ENCODE measurements around the gene MTCH1. TPM values are rescaled to one million over a fixed set of nuclear protein-coding genes. Genes with fewer than 3 reads are reported as not detected.
A peak's percentile ranks its signal among the peaks of the same experiment; 100 is the strongest.

The MTCH1 gene
- total and polyA plus RNA-seq, 9 of the 15 experiments (the other 6 are each of a cell fraction or from before 2014, with no cell fraction given) = 7.9 to 161 (median 118) TPM

GRCh38 chr6:36970892-36971842 is 14.8 kb downstream of the MTCH1 start:
- Histone ChIP-seq H3K9me1 (ENCODE audit: control insufficient read depth, insufficient read depth, low read length) (no peaks in the 10 kb centered on the region), H3K4me1 (replicated peaks in 1 of 2; ENCODE audit: control insufficient read depth in 2 of 2, insufficient read depth in 2 of 2, low read length in 2 of 2) (peaks cover 2 to 3% of the 10 kb centered on the region in 2 experiments; a peak in 4 of 5 replicates), H3K79me2 (ENCODE audit: control insufficient read depth, insufficient read depth, low read length) (no peaks in the 10 kb centered on the region), H3K9me3 (replicated peaks; ENCODE audit: control insufficient read depth, insufficient read depth, low read depth, low read length) (no peaks in the 10 kb centered on the region), H3K9ac (ENCODE audit: insufficient read depth in 1 of 2, low read depth in 2 of 2, low read length in 2 of 2) (peak overlapping the region in 1 of 2 experiments; percentile 10; a peak in 1 of 4 replicates), H3K27ac (ENCODE audit: extremely low read depth, low read depth, low read length) (no peak overlapping the region), H3K4me2 (ENCODE audit: insufficient read depth, low read length) (no peak overlapping the region), H3K27me3 (ENCODE audit: control insufficient read depth in 2 of 2, insufficient read depth in 2 of 2, low read length in 2 of 2) (no peaks in the 10 kb centered on the region), H3K36me3 (ENCODE audit: control insufficient read depth, insufficient read depth, low read length) (peaks cover 91% of the 10 kb centered on the region), H3K4me3 (no peak overlapping the region), H4K20me1 (replicated peaks; ENCODE audit: control insufficient read depth, insufficient read depth, low read length) (no peaks in the 10 kb centered on the region; the same call in 1 of the 2 replicates), H2AFZ (ENCODE audit: low read depth, low read length) (no peak overlapping the region)
- intact Hi-C loops (cut with micrococcal nuclease) (no loop called here), in situ Hi-C loops (cut with MboI) (no loop called here)
- ATAC-seq (no peak), FAIRE-seq (no peak), DNase-seq (ENCODE audit: extremely low read depth in 1 of 4, low spot score in 3 of 4) (no peak)
- TF ChIP-seq MYC (IDR thresholded peaks at IDR 0.05; ENCODE audit: low read depth, low read length) = no peak
- no peak for TF ChIP-seq MYC (CRISPR knock-in tag; IDR thresholded peaks at IDR 0.05; ENCODE audit: borderline replicate concordance, low read depth)
- peak; percentile 79 for TF ChIP-seq PRDM10 (IDR thresholded peaks at IDR 0.05; ENCODE audit: partially characterized antibody)
- BruUV-seq (replicated peaks) = no TSS peak
- CTCF ChIA-PET (ENCODE audit: low intra/inter-chr PET ratio) = no interaction called here
- POLR2A ChIA-PET = interaction anchor here (0.6 kb wide), 2 partner anchors 144 to 1903 kb away, joined by 3 read pairs; no protein-coding TSS in a partner anchor
- 78% methylated on average over 17 of the region's 17 CpGs for WGBS (ENCODE audit: insufficient coverage, low coverage, missing lambda C conversion rate)
